Erythroblast (primary cell): Measurements from ENCODE around the gene JAZF1.

Experiments
- GATA1 ChIP-seq: IDR thresholded peaks from 2 replicates; pipeline ENCODE4 v1.6.1; 2011; ENCODE audit warnings: low read depth, mild to moderate bottlenecking, control low read depth, low read length, moderate library complexity
- POLR2A ChIP-seq: IDR thresholded peaks from 2 replicates; pipeline ENCODE4 v1.6.1; 2011; ENCODE audit warnings: mild to moderate bottlenecking, low read length

- TF ChIP-seq POLR2A, result no peak
- TF ChIP-seq GATA1, result no peak
Measured at GRCh38 chr7:27868131-27868550, 312.5 kb downstream of the JAZF1 start.
